Activated CD4-positive, alpha-beta T cell treated with anti-CD3 and anti-CD28 coated beads, Interleukin-2, amount 50 U/mL, for 48 hours (primary cell): ENCODE results near the gene CMTR1.
"Not testable (repeated sequence)": the region's sequence is repeated elsewhere in the genome, so short reads cannot be mapped to it uniquely, and the experiment has no call there.

Experiments
- DNase-seq, 2 experiments: peaks; one replicate each; pipeline ENCODE4 v3.0.0-alpha.2; 2020

The CMTR1 gene

GRCh38 chr6:37492991-37493660 lies 60.1 kb downstream of the CMTR1 start:
- DNase-seq: no peak

- DNase-seq: no peak
Measured at GRCh38 chr6:37493661-37493995, 60.6 kb downstream of the CMTR1 start.

GRCh38 chr6:37495244-37495934 lies 62.4 kb downstream of the CMTR1 start:
- DNase-seq: peak in 1 of 2 experiments; percentile 63

DNA sequence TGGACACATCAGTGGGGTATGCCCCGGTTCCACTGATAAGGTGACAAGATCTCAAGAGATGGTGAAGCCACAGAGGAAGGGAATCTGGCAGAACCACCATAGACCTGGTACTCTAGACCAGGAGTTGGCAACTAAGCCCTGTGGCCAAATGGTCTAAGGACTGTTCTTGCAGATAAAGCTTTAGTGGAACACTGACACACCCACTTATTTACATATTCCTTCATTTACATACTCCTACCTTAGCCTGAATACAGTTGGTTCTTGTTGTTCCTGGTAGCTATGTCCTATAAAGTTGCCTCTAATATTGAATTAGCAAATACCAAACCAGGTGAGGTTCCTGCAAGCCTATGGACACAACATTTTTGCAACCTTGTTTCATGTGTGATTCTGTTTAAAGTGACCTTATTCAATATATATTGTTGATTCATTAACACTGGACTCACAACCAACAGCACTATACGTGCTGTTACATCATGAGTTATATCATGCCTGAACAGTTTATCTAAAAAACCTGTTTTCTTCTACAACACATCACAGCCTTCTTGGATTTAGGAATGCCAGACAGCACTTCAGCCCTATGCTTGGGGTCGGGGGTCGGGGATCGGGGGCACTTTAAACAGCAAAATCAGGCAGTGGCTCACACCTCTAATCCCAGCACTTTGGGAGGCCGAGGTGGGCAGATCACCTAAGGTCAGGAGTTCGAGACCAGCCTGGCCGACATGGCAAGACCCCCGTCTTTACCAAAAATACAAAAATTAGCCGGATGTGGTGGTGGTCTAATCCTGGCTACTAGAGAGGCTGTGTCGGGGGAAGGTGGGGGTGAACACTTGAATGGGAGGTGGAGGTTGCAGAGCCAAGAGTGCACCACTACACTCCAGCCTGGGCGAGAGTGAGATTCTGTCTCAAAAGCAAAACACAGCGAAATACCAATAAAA lies 64.2 kb downstream of the CMTR1 start:
- no peak for DNase-seq

- DNase-seq: peak; percentile 98 to 99
Measured at GRCh38 chr6:37499433-37500293, 66.6 kb downstream of the CMTR1 start, which contains the start of gene CCDC167. CCDC167 (minus strand) TSS chr6:37499893; CDS start chr6:37499863, 30 bp downstream.

DNA sequence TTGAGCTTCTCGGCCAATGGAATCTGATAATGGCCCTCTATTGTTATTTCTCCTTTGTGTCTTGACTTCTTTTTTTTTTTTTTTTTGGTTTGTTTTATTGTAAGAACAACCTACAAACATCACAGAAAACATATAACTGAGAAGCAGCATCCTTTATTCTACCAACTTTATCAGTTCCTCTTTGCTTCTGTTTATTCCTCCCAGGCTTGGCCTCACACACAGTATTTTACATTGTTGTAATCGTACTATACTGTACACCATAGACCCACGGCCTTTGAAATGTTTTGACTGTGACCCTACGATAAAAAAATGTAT lies 67.2 kb downstream of the CMTR1 start:
- no peak for DNase-seq

GRCh38 chr6:37500904-37501303 lies 67.9 kb downstream of the CMTR1 start:
- not testable (repeated sequence) for DNase-seq

GRCh38 chr6:37501632-37502491 lies 68.8 kb downstream of the CMTR1 start:
- no peak for DNase-seq

DNA sequence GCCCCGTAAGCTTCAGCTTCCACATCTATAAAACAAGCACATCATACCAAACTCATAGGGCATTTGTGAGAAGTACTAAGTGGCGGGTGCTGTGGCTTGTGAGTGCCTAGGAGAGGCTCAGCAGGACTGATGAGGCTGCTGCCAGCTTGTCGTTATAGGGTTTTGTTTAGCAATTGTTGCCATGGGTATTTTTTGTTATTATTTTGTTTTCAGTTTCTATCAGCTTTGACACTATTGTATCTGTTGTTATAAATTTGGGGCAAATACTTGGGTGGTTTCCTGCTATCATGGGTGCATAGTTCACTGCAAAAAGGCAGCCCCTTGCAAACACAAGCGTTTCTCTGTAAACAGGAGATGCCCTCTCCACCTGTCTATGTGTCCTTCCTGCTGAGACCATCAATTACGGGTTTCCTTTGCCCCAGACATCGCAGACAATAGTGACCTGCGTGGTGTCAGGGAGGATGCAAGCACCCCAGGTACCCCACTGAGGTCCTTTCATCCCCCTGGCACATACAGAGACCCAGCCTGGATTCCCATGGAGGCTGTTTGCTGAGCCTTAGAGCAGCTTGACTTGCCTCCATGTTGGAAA lies 69.8 kb downstream of the CMTR1 start:
- peak in 1 of 2 experiments; percentile 44 for DNase-seq

GRCh38 chr6:37503309-37503965 lies 70.4 kb downstream of the CMTR1 start:
- DNase-seq: no peak

DNA sequence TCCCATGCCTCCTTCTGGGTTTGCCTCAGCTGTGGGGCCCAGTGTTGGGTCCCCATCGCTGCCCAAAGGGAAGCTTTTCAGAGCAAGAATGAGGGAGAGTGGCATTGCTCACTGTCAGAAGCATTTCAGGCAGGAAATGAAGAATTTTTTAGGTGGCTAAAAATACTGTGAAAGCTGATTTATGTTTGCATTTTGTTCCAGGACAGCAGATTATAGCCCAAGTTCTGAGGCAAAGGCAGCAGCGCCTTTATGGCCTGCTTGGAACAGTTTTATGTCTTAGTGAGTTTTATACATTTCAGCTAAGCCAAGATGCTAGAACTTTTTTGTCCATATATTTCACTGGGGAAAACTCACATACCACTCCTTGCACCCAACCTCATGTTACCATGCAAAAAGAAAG lies 71.0 kb downstream of the CMTR1 start:
- no peak for DNase-seq

DNA sequence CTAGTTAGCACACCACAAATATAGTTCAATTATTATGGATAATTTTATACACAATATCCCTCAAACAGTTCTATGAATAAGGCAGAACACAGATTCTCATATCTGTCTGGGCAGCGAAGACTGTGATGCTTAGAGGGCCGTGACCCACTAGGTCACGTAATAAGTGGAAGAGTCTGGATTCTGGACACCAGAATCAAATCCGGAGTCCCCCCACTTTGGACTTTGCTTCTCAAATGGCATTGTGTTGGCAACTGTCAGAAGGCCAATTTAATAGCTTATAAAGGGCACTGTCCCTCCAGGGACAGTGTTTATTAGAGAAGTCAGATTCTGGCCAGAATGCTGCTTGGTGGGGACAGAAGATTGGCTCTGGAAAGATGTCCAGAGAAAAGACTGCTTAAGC lies 73.5 kb downstream of the CMTR1 start:
- no peak for DNase-seq

GRCh38 chr6:37507077-37507476 lies 74.1 kb downstream of the CMTR1 start:
- DNase-seq: no peak

DNA sequence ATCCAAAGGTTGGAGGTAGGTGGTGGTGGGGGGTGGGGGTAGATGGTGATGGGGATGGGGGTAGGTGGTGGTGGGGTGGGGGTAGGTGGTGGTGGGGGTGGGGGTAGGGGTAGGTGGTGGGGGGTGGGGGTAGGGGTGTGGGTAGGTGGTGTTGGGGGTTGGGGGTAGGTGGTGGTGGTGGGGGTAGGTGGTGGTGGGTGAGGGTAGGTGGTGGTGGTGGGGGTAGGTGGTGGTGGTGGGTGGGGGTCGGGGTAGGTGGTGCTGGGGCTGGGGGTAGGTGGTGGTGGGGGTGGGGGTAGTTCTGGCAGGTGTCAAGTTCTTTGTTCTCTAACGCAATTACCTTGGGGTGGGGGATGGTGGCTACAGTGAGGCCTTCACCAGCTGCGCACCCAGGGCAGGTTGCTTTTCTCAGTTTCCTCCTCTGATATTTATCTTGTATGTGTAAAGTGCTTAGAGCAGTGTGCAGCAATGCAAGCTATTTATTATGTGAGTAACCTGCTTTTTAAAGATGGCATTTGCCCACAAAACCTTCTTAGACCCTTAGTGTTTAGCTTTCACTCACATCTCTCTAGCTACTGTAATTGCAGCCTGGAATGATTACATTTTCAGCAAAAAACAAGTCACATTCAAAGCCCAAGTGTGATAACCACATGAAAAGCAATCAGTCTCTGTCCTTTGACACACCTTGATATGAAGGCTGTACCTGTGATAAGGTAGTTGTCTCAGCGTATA lies 74.8 kb downstream of the CMTR1 start:
- peak in 1 of 2 experiments; percentile 48 for DNase-seq

DNA sequence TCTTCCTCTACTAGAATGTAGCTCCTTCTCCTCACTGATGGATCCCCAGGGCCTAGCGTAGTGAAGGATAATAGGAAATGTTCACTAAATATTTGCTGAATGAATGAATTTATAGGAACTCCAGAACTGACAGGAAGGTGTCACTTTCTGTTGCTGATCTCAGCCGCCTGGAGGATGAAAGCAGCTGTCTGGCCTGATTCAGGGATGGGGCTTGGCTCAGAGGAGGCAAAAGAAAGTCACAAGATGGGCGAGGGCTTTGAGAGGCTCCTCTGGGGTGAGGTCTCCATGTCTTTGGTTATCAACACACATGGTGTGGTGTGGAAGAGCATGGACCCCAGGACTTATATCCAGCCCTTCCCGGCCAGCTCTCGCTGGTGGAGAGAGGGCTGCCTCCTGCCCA lies 78.2 kb downstream of the CMTR1 start:
- no peak for DNase-seq

DNA sequence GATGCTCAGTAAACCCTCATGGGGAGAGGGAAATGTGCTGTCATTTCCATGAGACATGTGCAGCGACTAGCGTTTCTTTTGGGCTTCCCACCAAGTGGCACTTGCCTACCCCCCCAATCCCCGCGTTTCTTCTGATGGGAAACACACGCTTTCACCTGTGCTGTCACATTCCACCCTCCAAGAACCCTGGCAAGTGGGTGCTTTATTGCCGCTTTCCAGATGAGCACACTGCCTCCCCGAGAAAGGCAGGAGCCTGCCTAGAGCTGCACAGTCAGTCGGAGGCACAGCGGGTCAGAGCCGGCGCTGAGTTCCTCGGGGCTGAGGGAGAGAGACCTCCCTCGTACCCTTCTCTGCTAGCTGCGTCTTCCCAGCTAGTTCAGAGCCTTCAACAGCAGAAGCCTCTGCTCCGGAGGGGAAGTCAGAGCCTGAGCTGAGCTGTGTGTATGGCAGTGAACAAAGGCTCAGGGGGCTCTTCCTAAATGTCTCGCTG lies 78.9 kb downstream of the CMTR1 start:
- DNase-seq: no peak

DNA sequence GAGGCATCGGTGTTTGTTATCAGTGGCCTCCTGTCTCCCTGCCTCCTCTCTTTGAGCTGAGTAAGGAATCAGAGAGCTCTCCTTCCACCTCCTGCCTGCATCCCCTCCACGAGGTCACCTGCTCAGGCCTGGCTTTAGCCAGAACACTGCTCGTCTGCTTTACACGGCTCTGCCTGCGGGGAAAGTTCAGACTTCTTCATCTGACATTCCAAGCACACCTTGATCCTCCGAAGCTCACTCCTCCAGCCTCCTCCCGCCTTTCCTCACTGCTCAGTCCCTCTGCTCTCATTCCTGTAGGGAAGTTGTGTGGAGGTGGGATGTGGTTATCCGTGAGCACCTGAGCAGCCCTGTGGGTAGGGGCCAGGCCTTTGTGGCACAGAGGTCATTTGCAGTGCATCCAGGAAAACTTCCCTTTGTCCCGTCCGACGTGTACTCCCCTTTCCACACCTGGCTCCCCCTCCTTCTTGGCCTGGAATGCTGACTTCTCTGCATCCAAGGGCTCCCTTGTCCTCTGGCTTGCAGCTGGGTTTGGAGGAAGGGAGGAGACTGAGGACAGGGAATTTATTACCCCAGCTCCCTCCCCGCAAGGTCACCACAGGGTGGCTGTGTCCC lies 79.5 kb downstream of the CMTR1 start:
- DNase-seq: no peak

- DNase-seq: no peak
Measured at GRCh38 chr6:37513155-37513554, 80.1 kb downstream of the CMTR1 start.

- DNase-seq: no peak
Measured at GRCh38 chr6:37513576-37513975, 80.6 kb downstream of the CMTR1 start.
